Activated CD4-positive, alpha-beta T cell treated with anti-CD3 and anti-CD28 coated beads for 36 hours (primary cell): Measurements from ENCODE around the gene APEX1. TPM values are rescaled to one million over a fixed set of nuclear protein-coding genes. Genes with fewer than 3 reads are reported as not detected.

Source experiments
- ATAC-seq: fragments of 200-7000 bp; cut with Tn5 transposase; one replicate; pipeline ENCODE4 v1.10.0; 2021; ENCODE audit warnings: mild to moderate bottlenecking, moderate library complexity
- CTCF ChIA-PET: fragments of 350-600 bp; sonication (Branson Sonifier 250); formaldehyde crosslinking; loops from one replicate; lab custom pipeline; 2021; ENCODE audit warnings: antibody characterized with exemption; lab: Charles Lee
- POLR2A ChIA-PET: fragments of 350-600 bp; sonication (Branson Sonifier 250); formaldehyde crosslinking; loops from one replicate; lab custom pipeline; 2021; ENCODE audit warnings: antibody characterized with exemption, inconsistent platforms; lab: Charles Lee
- DNase-seq: peaks from one replicate; pipeline ENCODE4 v3.0.0-alpha.2; 2020
- H3K27ac Mint-ChIP-seq: one replicate; pipeline ENCODE4 v1.8.0; 2021; ENCODE audit warnings: mixed read lengths
- H3K27me3 Mint-ChIP-seq: one replicate; pipeline ENCODE4 v1.8.0; 2021; ENCODE audit warnings: mixed read lengths
- H3K36me3 Mint-ChIP-seq: one replicate; pipeline ENCODE4 v1.8.0; 2021; ENCODE audit warnings: low read depth, mixed read lengths
- H3K4me1 Mint-ChIP-seq: one replicate; pipeline ENCODE4 v1.8.0; 2021; ENCODE audit warnings: mixed read lengths
- H3K4me3 Mint-ChIP-seq: one replicate; pipeline ENCODE4 v1.8.0; 2021; ENCODE audit warnings: mild to moderate bottlenecking, moderate library complexity, mixed read lengths
- H3K9me3 Mint-ChIP-seq: one replicate; pipeline ENCODE4 v1.8.0; 2021; ENCODE audit warnings: low read depth, mixed read lengths
- intact Hi-C, 2 experiments: fragments of 100-400 bp; cut with DNase I in 1 of 2; cut with micrococcal nuclease in 1 of 2; formaldehyde crosslinking; loops; one replicate each; pipeline versions ENCODE4 v1.14.2 to v1.15.1; 2022 to 2024; cut with DNase I, micrococcal nuclease
- total RNA-seq, 2 experiments: library from RNA; stranded (reverse); gene quantifications; one replicate each; pipeline ENCODE4 v1.2.3, GENCODE V29; 2021

Gene APEX1
- total RNA-seq, 2 experiments from 2014 or later: 216 to 257 TPM

- no peak for DNase-seq
- Mint-ChIP-seq H3K4me3 (no peak overlapping the region), H3K36me3 (peaks cover 72% of the 10 kb centered on the region), H3K9me3 (no peaks in the 10 kb centered on the region), H3K27ac (peak overlapping the region; percentile 90), H3K4me1 (peaks cover 77% of the 10 kb centered on the region), H3K27me3 (no peaks in the 10 kb centered on the region)
- ChIA-PET CTCF (interaction anchor here (0.7 kb wide), 2 partner anchors 40 to 134 kb away, joined by 3 to 4 read pairs; partner anchors contain the start of gene PARP2), POLR2A (interaction anchor here (0.6 to 2.3 kb wide), 5 partner anchors 9 to 133 kb away, joined by 3 to 8 read pairs (median 5); partner anchors contain the start of genes APEX1, PARP2 and PIP4P1)
- no peak for ATAC-seq
- intact Hi-C loops: loop anchor here in 1 of 2 experiments (2.0 kb wide), 1 partner anchor 14 kb away; no protein-coding TSS in a partner anchor
Measured at GRCh38 chr14:20476776-20477175, 21.8 kb downstream of the APEX1 start.

- ChIA-PET POLR2A (interaction anchor here (0.8 to 2.3 kb wide), 4 partner anchors 8 to 22 kb away, joined by 3 to 8 read pairs (median 6); partner anchors contain the start of genes APEX1 and PIP4P1), CTCF (interaction anchor here (0.7 to 1.2 kb wide), 3 partner anchors 9 to 134 kb away, joined by 3 to 4 read pairs (median 3); partner anchors contain the start of gene PARP2)
- H3K36me3 Mint-ChIP-seq: peaks cover 66% of the 10 kb centered on the region
- H3K4me3 Mint-ChIP-seq: peak overlapping the region; percentile 28
- intact Hi-C loops: loop anchor here in 1 of 2 experiments (2.0 kb wide), 1 partner anchor 13 kb away; no protein-coding TSS in a partner anchor
- peak; percentile 45 for DNase-seq
- H3K27ac Mint-ChIP-seq: peak overlapping the region; percentile 90
- H3K27me3 Mint-ChIP-seq: no peaks in the 10 kb centered on the region
- no peaks in the 10 kb centered on the region for H3K9me3 Mint-ChIP-seq
- H3K4me1 Mint-ChIP-seq: peaks cover 76% of the 10 kb centered on the region
- peak; percentile 68 for ATAC-seq
Measured at GRCh38 chr14:20477211-20477876, 22.3 kb downstream of the APEX1 start.

GRCh38 chr14:20478894-20479293 is 23.9 kb downstream of the APEX1 start:
- Mint-ChIP-seq H3K27ac (no peak overlapping the region), H3K4me3 (no peak overlapping the region), H3K36me3 (peaks cover 54% of the 10 kb centered on the region), H3K9me3 (no peaks in the 10 kb centered on the region), H3K4me1 (peaks cover 76% of the 10 kb centered on the region), H3K27me3 (no peaks in the 10 kb centered on the region)
- ChIA-PET POLR2A (interaction anchor here (1.3 to 2.7 kb wide), 3 partner anchors 9 to 23 kb away, joined by 7 to 10 read pairs (median 10); partner anchors contain the start of genes APEX1, PIP4P1 and PNP), CTCF (interaction anchor here (0.7 to 1.8 kb wide), 3 partner anchors 8 to 64 kb away, joined by 3 to 8 read pairs (median 4); partner anchors contain the start of gene PNP)
- ATAC-seq (no peak), DNase-seq (no peak)
- intact Hi-C loops: no loop called here

- peaks cover 52% of the 10 kb centered on the region for H3K4me1 Mint-ChIP-seq
- H3K27me3 Mint-ChIP-seq: no peaks in the 10 kb centered on the region
- H3K9me3 Mint-ChIP-seq: no peaks in the 10 kb centered on the region
- intact Hi-C loops: no loop called here
- CTCF ChIA-PET: interaction anchor here (1.1 to 1.4 kb wide), 5 partner anchors 9 to 67 kb away, joined by 3 to 6 read pairs (median 4); partner anchors contain the start of gene APEX1
- POLR2A ChIA-PET: interaction anchor here (0.7 to 0.8 kb wide), 2 partner anchors 18 to 139 kb away, joined by 3 read pairs; partner anchors contain the start of gene PARP2
- DNase-seq (no peak), ATAC-seq (no peak)
- H3K27ac Mint-ChIP-seq: no peak overlapping the region
- no peak overlapping the region for H3K4me3 Mint-ChIP-seq
- peaks cover 19% of the 10 kb centered on the region for H3K36me3 Mint-ChIP-seq
Measured at GRCh38 chr14:20482382-20482781, 27.4 kb downstream of the APEX1 start.

- H3K4me3 Mint-ChIP-seq: no peak overlapping the region
- ChIA-PET POLR2A (interaction anchor here (0.8 to 1.0 kb wide), 2 partner anchors 9 to 30 kb away, joined by 5 read pairs; partner anchors contain the start of gene APEX1), CTCF (interaction anchor here (0.8 to 1.5 kb wide), 2 partner anchors 8 to 485 kb away, joined by 3 to 4 read pairs; no protein-coding TSS in a partner anchor)
- peaks cover 62% of the 10 kb centered on the region for H3K4me1 Mint-ChIP-seq
- no peak for ATAC-seq
- intact Hi-C loops: no loop called here
- DNase-seq: no peak
- no peaks in the 10 kb centered on the region for H3K9me3 Mint-ChIP-seq
- H3K36me3 Mint-ChIP-seq: no peaks in the 10 kb centered on the region
- no peaks in the 10 kb centered on the region for H3K27me3 Mint-ChIP-seq
- H3K27ac Mint-ChIP-seq: no peak overlapping the region
Measured at GRCh38 chr14:20485900-20486299, 30.9 kb downstream of the APEX1 start.

GRCh38 chr14:20486684-20487395 is 31.8 kb downstream of the APEX1 start:
- Mint-ChIP-seq H3K27ac (peak overlapping the region; percentile 66), H3K4me3 (no peak overlapping the region), H3K9me3 (no peaks in the 10 kb centered on the region), H3K36me3 (no peaks in the 10 kb centered on the region), H3K4me1 (peaks cover 68% of the 10 kb centered on the region), H3K27me3 (no peaks in the 10 kb centered on the region)
- CTCF ChIA-PET: interaction anchor here (1.2 to 1.5 kb wide), 4 partner anchors 8 to 159 kb away, joined by 3 to 4 read pairs (median 3); no protein-coding TSS in a partner anchor
- ATAC-seq: no peak
- DNase-seq: no peak
- POLR2A ChIA-PET: interaction anchor here (0.7 kb wide), 1 partner anchor 767 kb away, joined by 3 read pairs; no protein-coding TSS in a partner anchor
- intact Hi-C loops: no loop called here

GRCh38 chr14:20487396-20487725 is 32.3 kb downstream of the APEX1 start:
- ATAC-seq (no peak), DNase-seq (no peak)
- Mint-ChIP-seq H3K9me3 (no peaks in the 10 kb centered on the region), H3K27ac (no peak overlapping the region), H3K4me1 (peaks cover 66% of the 10 kb centered on the region), H3K27me3 (no peaks in the 10 kb centered on the region), H3K36me3 (no peaks in the 10 kb centered on the region), H3K4me3 (no peak overlapping the region)
- ChIA-PET CTCF (interaction anchor here (1.2 to 1.5 kb wide), 5 partner anchors 8 to 159 kb away, joined by 3 to 4 read pairs (median 3); no protein-coding TSS in a partner anchor), POLR2A (interaction anchor here (0.7 kb wide), 1 partner anchor 767 kb away, joined by 3 read pairs; no protein-coding TSS in a partner anchor)
- intact Hi-C loops: no loop called here

- H3K27ac Mint-ChIP-seq: peak overlapping the region; percentile 40
- ATAC-seq (peak; percentile 73), DNase-seq (no peak)
- POLR2A ChIA-PET: interaction anchor here (0.6 to 0.8 kb wide), 2 partner anchors 9 to 120 kb away, joined by 3 to 4 read pairs; no protein-coding TSS in a partner anchor
- H3K4me1 Mint-ChIP-seq: peaks cover 64% of the 10 kb centered on the region
- H3K36me3 Mint-ChIP-seq: no peaks in the 10 kb centered on the region
- intact Hi-C loops: no loop called here
- no peaks in the 10 kb centered on the region for H3K9me3 Mint-ChIP-seq
- CTCF ChIA-PET: interaction anchor here (0.6 to 1.6 kb wide), 4 partner anchors 24 to 124 kb away, joined by 3 to 5 read pairs (median 4); no protein-coding TSS in a partner anchor
- H3K27me3 Mint-ChIP-seq: no peaks in the 10 kb centered on the region
- peak overlapping the region; percentile 11 for H3K4me3 Mint-ChIP-seq
Measured at GRCh38 chr14:20489093-20489994, 34.3 kb downstream of the APEX1 start.

- no peaks in the 10 kb centered on the region for H3K9me3 Mint-ChIP-seq
- H3K4me3 Mint-ChIP-seq: no peak overlapping the region
- H3K36me3 Mint-ChIP-seq: no peaks in the 10 kb centered on the region
- H3K27ac Mint-ChIP-seq: peak overlapping the region; percentile 17
- intact Hi-C loops: loop anchor here (2.0 to 5.0 kb wide), 3 partner anchors 14 to 192 kb away; partner anchors contain the start of gene RNASE4 (in 1 of the 2)
- POLR2A ChIA-PET: interaction anchor here (0.6 kb wide), 1 partner anchor 724 kb away, joined by 3 read pairs; no protein-coding TSS in a partner anchor
- ATAC-seq: no peak
- H3K4me1 Mint-ChIP-seq: peaks cover 72% of the 10 kb centered on the region
- CTCF ChIA-PET: interaction anchor here (1.0 kb wide), 1 partner anchor 123 kb away, joined by 5 read pairs; no protein-coding TSS in a partner anchor
- DNase-seq: no peak
- H3K27me3 Mint-ChIP-seq: no peaks in the 10 kb centered on the region
Measured at GRCh38 chr14:20490563-20490962, 35.5 kb downstream of the APEX1 start.

- Mint-ChIP-seq H3K4me3 (no peak overlapping the region), H3K27ac (no peak overlapping the region), H3K36me3 (no peaks in the 10 kb centered on the region), H3K4me1 (peaks cover 69% of the 10 kb centered on the region), H3K27me3 (no peaks in the 10 kb centered on the region), H3K9me3 (no peaks in the 10 kb centered on the region)
- CTCF ChIA-PET: interaction anchor here (0.9 kb wide), 1 partner anchor 97 kb away, joined by 3 read pairs; no protein-coding TSS in a partner anchor
- DNase-seq (no peak), ATAC-seq (no peak)
- POLR2A ChIA-PET: no interaction called here
- intact Hi-C loops: loop anchor here (5.0 kb wide), 2 partner anchors 90 to 190 kb away; partner anchors contain the start of gene RNASE4 (in 1 of the 2)
Measured at GRCh38 chr14:20492486-20492885, 37.5 kb downstream of the APEX1 start.
